IMR-90 (cell line): ENCODE data around the gene SH2D5. TPM values are rescaled to one million over a fixed set of nuclear protein-coding genes. Genes with fewer than 3 reads are reported as not detected.

ENCODE experiments used
- ATAC-seq: fragments of 200-7000 bp; cut with Tn5 transposase; 2 replicates; pipeline ENCODE4 v1.9.1; 2020; ENCODE audit warnings: low read depth, mild to moderate bottlenecking, moderate library complexity
- BruUV-seq: library from RNA; stranded (reverse); fragments of 400-500 nt; replicated peaks from 2 replicates; lab custom pipeline; 2021; lab: Mats Ljungman, UMichigan
- CTCF ChIA-PET: fragments of 300-600 bp; formaldehyde crosslinking; extraction: SDS; loops from one replicate; lab custom pipeline; 2021; ENCODE audit warnings: antibody characterized with exemption; lab: Yijun Ruan, JAX
- POLR2A ChIA-PET: fragments of 300-600 bp; sonication (Branson Sonifier 250); formaldehyde crosslinking; loops from one replicate; lab custom pipeline; 2022; ENCODE audit warnings: antibody characterized with exemption; ENCODE audit not compliant: unreplicated experiment; lab: Charles Lee
- DNase-seq: peaks from one replicate; pipeline ENCODE4 v3.0.0; 2013
- H2AFZ ChIP-seq: replicated peaks from 2 replicates; pipeline ENCODE3; 2013; ENCODE audit warnings: low read length, mild to moderate bottlenecking; ENCODE audit not compliant: poor library complexity
- H2AK5ac ChIP-seq: 2 replicates; pipeline ENCODE4 v1.6.1; 2013; ENCODE audit warnings: low read depth, low read length, inconsistent platforms
- H2AK9ac ChIP-seq: replicated peaks from 2 replicates; pipeline ENCODE3; 2013; ENCODE audit warnings: mild to moderate bottlenecking, low read depth, low read length, moderate library complexity; ENCODE audit not compliant: poor library complexity
- H2BK120ac ChIP-seq: 2 replicates; pipeline ENCODE4 v1.6.1; 2013; ENCODE audit warnings: low read depth, low read length, inconsistent platforms
- H2BK15ac ChIP-seq: 3 replicates; pipeline ENCODE4 v1.6.1; 2013; ENCODE audit warnings: low read depth, low read length, inconsistent platforms
- H2BK20ac ChIP-seq: 2 replicates; pipeline ENCODE4 v1.6.1; 2013; ENCODE audit warnings: low read depth, mild to moderate bottlenecking, inconsistent platforms, low read length, moderate library complexity
- H2BK5ac ChIP-seq: 2 replicates; pipeline ENCODE4 v1.6.1; 2013; ENCODE audit warnings: mild to moderate bottlenecking, low read depth, low read length, inconsistent platforms; ENCODE audit not compliant: poor library complexity, severe bottlenecking
- H3K14ac ChIP-seq: replicated peaks from 2 replicates; pipeline ENCODE4 v1.6.1; 2013; ENCODE audit warnings: low read depth, low read length, inconsistent platforms
- H3K18ac ChIP-seq: 2 replicates; pipeline ENCODE4 v1.6.1; 2013; ENCODE audit warnings: low read depth, low read length, control low read depth
- H3K23ac ChIP-seq: 2 replicates; pipeline ENCODE4 v1.6.1; 2013; ENCODE audit warnings: low read depth, low read length, inconsistent platforms
- H3K27ac ChIP-seq: 2 replicates; pipeline ENCODE4 v1.5.1; 2013; ENCODE audit warnings: mild to moderate bottlenecking, control low read depth, low read length; ENCODE audit not compliant: insufficient read depth
- H3K27me3 ChIP-seq: 2 replicates; pipeline ENCODE4 v1.6.1; 2013; ENCODE audit warnings: low read length; ENCODE audit not compliant: control insufficient read depth, insufficient read depth
- H3K36me3 ChIP-seq: 2 replicates; pipeline ENCODE4 v1.6.1; 2013; ENCODE audit warnings: low read length, mixed read lengths; ENCODE audit not compliant: control insufficient read depth, insufficient read depth
- H3K4ac ChIP-seq: 2 replicates; pipeline ENCODE4 v1.6.1; 2013; ENCODE audit warnings: low read depth, low read length, inconsistent platforms
- H3K4me1 ChIP-seq: 2 replicates; pipeline ENCODE4 v1.6.1; 2013; ENCODE audit warnings: low read length, mixed read lengths; ENCODE audit not compliant: control insufficient read depth, insufficient read depth
- H3K4me2 ChIP-seq: 2 replicates; pipeline ENCODE4 v1.6.1; 2013; ENCODE audit warnings: low read depth, mild to moderate bottlenecking, control low read depth, low read length, moderate library complexity
- H3K4me3 ChIP-seq: 2 replicates; pipeline ENCODE4 v1.5.1; 2013; ENCODE audit warnings: low read depth, mild to moderate bottlenecking, control low read depth, low read length, moderate library complexity; ENCODE audit not compliant: insufficient read depth
- H3K56ac ChIP-seq: 2 replicates; pipeline ENCODE4 v1.6.1; 2013; ENCODE audit warnings: low read length, inconsistent platforms; ENCODE audit not compliant: insufficient read depth; ENCODE audit errors: extremely low read depth
- H3K79me1 ChIP-seq, 2 experiments: 2 replicates each; pipeline ENCODE4 v1.6.1; 2013; ENCODE audit warnings: low read length in 2 of 2, inconsistent platforms in 1 of 2, low read depth in 1 of 2
- H3K9ac ChIP-seq: 2 replicates; pipeline ENCODE4 v1.6.1; 2013; ENCODE audit warnings: low read depth, low read length, control low read depth
- H3K9me1 ChIP-seq: 2 replicates; pipeline ENCODE4 v1.6.1; 2013; ENCODE audit warnings: low read length, inconsistent platforms; ENCODE audit not compliant: insufficient read depth
- H3K9me3 ChIP-seq: 2 replicates; pipeline ENCODE4 v1.6.1; 2013; ENCODE audit warnings: low read length; ENCODE audit not compliant: control insufficient read depth, insufficient read depth
- H4K20me1 ChIP-seq: 2 replicates; pipeline ENCODE4 v1.6.1; 2013; ENCODE audit warnings: low read length, inconsistent platforms; ENCODE audit not compliant: insufficient read depth
- H4K5ac ChIP-seq: 2 replicates; pipeline ENCODE4 v1.6.1; 2013; ENCODE audit warnings: mild to moderate bottlenecking, low read depth, low read length, control low read depth
- H4K8ac ChIP-seq, 2 experiments: 2 replicates each; pipeline ENCODE4 v1.6.1; 2013; ENCODE audit warnings: low read depth in 2 of 2, low read length in 2 of 2, control low read depth in 1 of 2, inconsistent platforms in 1 of 2
- H4K91ac ChIP-seq: 2 replicates; pipeline ENCODE4 v1.6.1; 2013; ENCODE audit warnings: low read depth, low read length, inconsistent platforms; ENCODE audit not compliant: insufficient read depth
- BHLHE40 ChIP-seq: fragments of 150-350 bp; IDR thresholded peaks from 2 replicates; pipeline ENCODE4 v1.6.1; 2016; ENCODE audit warnings: mild to moderate bottlenecking, low read depth, low read length
- CEBPB ChIP-seq: IDR thresholded peaks from 2 replicates; pipeline ENCODE4 v1.6.1; 2012; ENCODE audit warnings: low read depth, low read length, improper control_type of control experiment
- CHD1 ChIP-seq: IDR thresholded peaks from 2 replicates; pipeline ENCODE4 v1.6.1; 2012; ENCODE audit warnings: low read depth, low read length, improper control_type of control experiment
- CTCF ChIP-seq: conservative IDR thresholded peaks from 2 replicates; pipeline ENCODE4 v1.5.1; 2012; ENCODE audit warnings: mild to moderate bottlenecking, low read depth, low read length, improper control_type of control experiment
- ELK1 ChIP-seq: fragments of 150-350 bp; IDR thresholded peaks from 2 replicates; pipeline ENCODE4 v1.6.1; 2016; ENCODE audit warnings: low read depth, mild to moderate bottlenecking, low read length, moderate library complexity, borderline replicate concordance
- FOS ChIP-seq: fragments of 150-350 bp; IDR thresholded peaks from 2 replicates; pipeline ENCODE4 v1.6.1; 2016; ENCODE audit warnings: low read depth, low read length
- MAFK ChIP-seq: IDR thresholded peaks from 2 replicates; pipeline ENCODE4 v1.6.1; 2012; ENCODE audit warnings: low read depth, low read length, improper control_type of control experiment
- MAZ ChIP-seq: IDR thresholded peaks from 2 replicates; pipeline ENCODE4 v1.6.1; 2012; ENCODE audit warnings: low read depth, mild to moderate bottlenecking, low read length, improper control_type of control experiment, moderate library complexity, borderline replicate concordance
- MXI1 ChIP-seq: IDR thresholded peaks from 2 replicates; pipeline ENCODE4 v1.6.1; 2012; ENCODE audit warnings: low read depth, mild to moderate bottlenecking, low read length, moderate library complexity, borderline replicate concordance
- NFE2L2 ChIP-seq: fragments of 150-350 bp; IDR thresholded peaks from 2 replicates; pipeline ENCODE4 v1.6.1; 2016; ENCODE audit warnings: low read depth, mild to moderate bottlenecking, low read length
- POLR2A ChIP-seq: IDR thresholded peaks from 2 replicates; pipeline ENCODE4 v1.6.1; 2012; ENCODE audit warnings: mild to moderate bottlenecking, low read depth, low read length
- RCOR1 ChIP-seq: IDR thresholded peaks from 2 replicates; pipeline ENCODE4 v1.6.1; 2012; ENCODE audit warnings: mild to moderate bottlenecking, low read length, improper control_type of control experiment; ENCODE audit not compliant: insufficient replicate concordance
- SMC3 ChIP-seq: fragments of 150-350 bp; IDR thresholded peaks from 2 replicates; pipeline ENCODE4 v1.6.1; 2016; ENCODE audit warnings: low read depth, mild to moderate bottlenecking, antibody characterized with exemption, low read length, moderate library complexity
- USF2 ChIP-seq: fragments of 150-350 bp; IDR thresholded peaks from 2 replicates; pipeline ENCODE4 v1.6.1; 2017; ENCODE audit warnings: mild to moderate bottlenecking, antibody characterized with exemption, low read length, low read depth
- WGBS, 2 experiments: methylation state at CpG; one replicate each; pipeline versions ENCODE4 v1.1.5 to v1.1.7; 2013; ENCODE audit warnings: missing lambda C conversion rate in 2 of 2; ENCODE audit not compliant: insufficient read length in 1 of 2; ENCODE audit errors: extremely low coverage in 2 of 2; 5-methylcytosine and 5-hydroxymethylcytosine counted together
- dilution Hi-C: fragments of 300-500 bp; cut with HindIII; formaldehyde crosslinking; loops from one replicate; pipeline ENCODE4 v1.14.3; 2018; ENCODE audit warnings: low sequenced_read_pairs; ENCODE audit not compliant: unreplicated experiment
- in situ Hi-C: fragments of 300-500 bp; cut with MboI; formaldehyde crosslinking; loops from 3 replicates; pipeline ENCODE4 v1.14.3; 2019; ENCODE audit warnings: low sequenced_read_pairs, inconsistent platforms, mixed read lengths
- intact Hi-C: fragments of 100-400 bp; cut with micrococcal nuclease; formaldehyde crosslinking; loops from 2 replicates; pipeline ENCODE4 v1.10.0; 2022
- polyA plus RNA-seq, 3 experiments: library from polyadenylated mRNA; depleted of rRNA; stranded (reverse); fragments of >200 nt; gene quantifications; 2 replicates each; pipeline ENCODE4 v1.2.3, GENCODE V29; 2012; ENCODE audit warnings: low replicate concordance in 1 of 3
- total RNA-seq: library from RNA; depleted of rRNA; stranded (reverse); fragments of >200 nt; gene quantifications from 2 replicates; pipeline ENCODE4 v1.2.3, GENCODE V29; 2012

Gene SH2D5
- total and polyA plus RNA-seq, 2 of the 4 experiments (the other 2 are of a cell fraction) = 7.2 to 14.4 TPM

- CTCF ChIA-PET = no interaction called here
- WGBS, 2 experiments = no CpG with 5 or more reads among the region's 5 CpGs
Measured at GRCh38 chr1:20719871-20720620, 12.5 kb downstream of the SH2D5 start.

More at GRCh38 chr1:20719871-20720620, 12.5 kb downstream of the SH2D5 start:
- POLR2A ChIA-PET = no interaction called here
- Histone ChIP-seq H3K4me2 (no peak overlapping the region), H2BK120ac (no peak overlapping the region), H3K56ac (no peak overlapping the region), H3K36me3 (no peaks in the 10 kb centered on the region), H4K8ac (no peak overlapping the region), H3K4ac (no peak overlapping the region), H2BK5ac (no peak overlapping the region), H4K91ac (no peak overlapping the region), H2BK20ac (no peak overlapping the region), H2AFZ (no peak overlapping the region), H4K5ac (no peak overlapping the region), H3K27me3 (no peaks in the 10 kb centered on the region), H3K18ac (no peak overlapping the region), H4K20me1 (no peaks in the 10 kb centered on the region; the same call in 1 of the 2 replicates), H3K4me3 (no peak overlapping the region), H3K9me1 (peaks cover 10% of the 10 kb centered on the region; the same call in 1 of the 2 replicates), H3K14ac (no peak overlapping the region), H3K79me1 (peaks cover 0 to 6% of the 10 kb centered on the region in 2 experiments; a peak in 1 of 4 replicates), H2AK9ac (no peak overlapping the region), H2AK5ac (no peak overlapping the region), H2BK15ac (no peak overlapping the region), H3K27ac (no peak overlapping the region), H3K4me1 (peaks cover 2% of the 10 kb centered on the region; the same call in 1 of the 2 replicates), H3K23ac (no peak overlapping the region), H3K9me3 (no peaks in the 10 kb centered on the region), H3K9ac (no peak overlapping the region)
- ATAC-seq = no peak
- dilution Hi-C loops = no loop called here
- in situ Hi-C loops = no loop called here
- no TSS peak for BruUV-seq
- DNase-seq = no peak
- TF ChIP-seq CTCF (no peak), MAZ (no peak), CEBPB (no peak), NFE2L2 (no peak), MAFK (no peak), ELK1 (no peak), RCOR1 (no peak), USF2 (no peak), POLR2A (no peak), CHD1 (no peak), FOS (no peak), SMC3 (no peak), BHLHE40 (no peak), MXI1 (no peak)
- intact Hi-C loops = no loop called here
